Mesendoderm (in vitro differentiated cells): ENCODE data around the gene LUC7L3. TPM values are rescaled to one million over a fixed set of nuclear protein-coding genes. Genes with fewer than 3 reads are reported as not detected.

Experiments
- DNase-seq: peaks from one replicate; pipeline ENCODE4 v3.0.0; 2013
- H2AK5ac ChIP-seq: 2 replicates; pipeline ENCODE4 v1.6.1; 2013; ENCODE audit warnings: low read length, inconsistent platforms
- H2BK120ac ChIP-seq: 2 replicates; pipeline ENCODE4 v1.6.1; 2013; ENCODE audit warnings: low read depth, mild to moderate bottlenecking, low read length, moderate library complexity, mixed read lengths
- H2BK15ac ChIP-seq: replicated peaks from 2 replicates; pipeline ENCODE4 v1.6.1; 2013; ENCODE audit warnings: low read depth, mild to moderate bottlenecking, moderate library complexity
- H2BK5ac ChIP-seq: 2 replicates; pipeline ENCODE4 v1.6.1; 2013; ENCODE audit warnings: low read length, inconsistent platforms
- H3K18ac ChIP-seq: 2 replicates; pipeline ENCODE4 v1.6.1; 2013; ENCODE audit warnings: mild to moderate bottlenecking, low read length, mixed read lengths
- H3K23ac ChIP-seq: one replicate; pipeline ENCODE4 v1.6.1; 2013; ENCODE audit warnings: low read length
- H3K27ac ChIP-seq: 2 replicates; pipeline ENCODE4 v1.5.1; 2013; ENCODE audit warnings: low read depth, mild to moderate bottlenecking, inconsistent platforms, low read length, moderate library complexity
- H3K27me3 ChIP-seq: 2 replicates; pipeline ENCODE4 v1.6.1; 2013; ENCODE audit warnings: low read length, control low read depth, mild to moderate bottlenecking, inconsistent platforms; ENCODE audit not compliant: insufficient read depth, poor library complexity
- H3K36me3 ChIP-seq: 2 replicates; pipeline ENCODE4 v1.6.1; 2013; ENCODE audit warnings: low read length, inconsistent platforms; ENCODE audit not compliant: control insufficient read depth, insufficient read depth
- H3K4ac ChIP-seq: one replicate; pipeline ENCODE4 v1.6.1; 2013; ENCODE audit warnings: low read depth, mild to moderate bottlenecking, low read length, moderate library complexity
- H3K4me1 ChIP-seq: 2 replicates; pipeline ENCODE4 v1.6.1; 2013; ENCODE audit warnings: low read depth, low read length, inconsistent platforms; ENCODE audit not compliant: control insufficient read depth
- H3K4me2 ChIP-seq: 2 replicates; pipeline ENCODE4 v1.6.1; 2013; ENCODE audit warnings: low read length
- H3K4me3 ChIP-seq: 2 replicates; pipeline ENCODE4 v1.5.1; 2013; ENCODE audit warnings: mild to moderate bottlenecking, low read length
- H3K56ac ChIP-seq: one replicate; pipeline ENCODE4 v1.6.1; 2013; ENCODE audit warnings: low read length
- H3K79me1 ChIP-seq: 2 replicates; pipeline ENCODE4 v1.6.1; 2013; ENCODE audit warnings: low read length, inconsistent platforms
- H3K79me2 ChIP-seq: 2 replicates; pipeline ENCODE4 v1.6.1; 2013; ENCODE audit warnings: mild to moderate bottlenecking, low read length; ENCODE audit not compliant: control insufficient read depth, insufficient read depth
- H3K9ac ChIP-seq: 2 replicates; pipeline ENCODE4 v1.6.1; 2013; ENCODE audit warnings: low read length, inconsistent platforms
- H4K5ac ChIP-seq: one replicate; pipeline ENCODE4 v1.6.1; 2013; ENCODE audit warnings: low read length
- H4K8ac ChIP-seq: one replicate; pipeline ENCODE4 v1.6.1; 2013; ENCODE audit warnings: low read depth, mild to moderate bottlenecking, control low read depth, low read length, moderate library complexity
- WGBS: extraction: QIAGEN DNeasy Blood & Tissue Kit; methylation state at CpG from one replicate; pipeline ENCODE4 v1.1.7; 2013; ENCODE audit warnings: low lambda C conversion rate, missing lambda C conversion rate; ENCODE audit not compliant: insufficient coverage; ENCODE audit errors: extremely low coverage; 5-methylcytosine and 5-hydroxymethylcytosine counted together
- small RNA-seq: library from polyadenylated mRNA; stranded (forward); fragments of <200 nt; extraction: miRNeasy Mini kit (QIAGEN cat#:217004); gene quantifications from one replicate; pipeline ENCODE3, GENCODE V24; 2013; ENCODE audit not compliant: insufficient read depth

LUC7L3 gene

DNA sequence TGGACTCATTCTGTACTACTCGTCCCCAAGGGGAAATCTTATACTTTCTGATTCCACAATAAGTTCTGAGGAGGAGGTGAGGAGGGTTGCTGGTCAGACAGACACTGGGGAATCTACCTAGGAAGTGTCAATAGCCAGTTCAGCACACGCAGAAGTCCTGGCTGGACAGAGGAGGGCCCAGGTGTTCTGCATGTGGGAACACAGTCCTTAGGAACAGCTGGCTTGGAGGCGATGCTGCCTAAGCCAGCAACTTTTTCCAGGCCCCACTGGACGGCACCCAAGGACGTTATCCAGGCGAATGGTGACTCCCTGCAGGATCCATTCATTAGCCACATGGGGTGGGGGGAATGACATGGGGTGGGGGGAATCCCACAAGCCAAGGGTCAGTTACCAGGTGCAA lies 86.1 kb downstream of the LUC7L3 start:
- Histone ChIP-seq H4K8ac (no peak overlapping the region), H3K4me3 (no peak overlapping the region), H3K4me1 (no peaks in the 10 kb centered on the region), H4K5ac (no peak overlapping the region), H3K36me3 (no peaks in the 10 kb centered on the region), H3K27me3 (no peaks in the 10 kb centered on the region), H3K56ac (no peak overlapping the region), H2BK5ac (no peak overlapping the region), H2BK120ac (no peak overlapping the region), H3K4me2 (no peak overlapping the region), H2BK15ac (no peak overlapping the region), H3K9ac (no peak overlapping the region), H3K23ac (no peak overlapping the region), H3K4ac (no peak overlapping the region), H3K79me1 (no peaks in the 10 kb centered on the region), H3K27ac (no peak overlapping the region), H2AK5ac (no peak overlapping the region), H3K18ac (no peak overlapping the region), H3K79me2 (no peaks in the 10 kb centered on the region)
- WGBS = no CpG with 5 or more reads among the region's 6 CpGs
- DNase-seq = no peak

Small RNA genes within 50 kb of the gene (small RNA-seq; reads per million reads assigned to genes)
- not detected for gene AC005921.1
- not detected for gene MIR8059
- not detected for gene RF00019
